Jurkat, Clone E6-1 (cell line): Measurements from ENCODE around the gene KIF6. TPM values are rescaled to one million over a fixed set of nuclear protein-coding genes. Genes with fewer than 3 reads are reported as not detected.

Source experiments
- DNase-seq: peaks from one replicate; pipeline ENCODE4 v3.0.0-alpha.2; 2011; ENCODE audit warnings: low read depth, low spot score
- H3K4me3 ChIP-seq: 2 replicates; pipeline ENCODE4 v1.5.1; 2011; ENCODE audit warnings: mild to moderate bottlenecking, low read length, control low read depth, moderate library complexity
- polyA plus RNA-seq: library from polyadenylated mRNA; unstranded; fragments of >200 nt; gene quantifications from one replicate; pipeline ENCODE4 v1.2.1, GENCODE V29; 2012; ENCODE audit warnings: missing spikeins; ENCODE audit not compliant: insufficient read length, insufficient read depth

The KIF6 gene
- 1.8 TPM for polyA plus RNA-seq

DNA sequence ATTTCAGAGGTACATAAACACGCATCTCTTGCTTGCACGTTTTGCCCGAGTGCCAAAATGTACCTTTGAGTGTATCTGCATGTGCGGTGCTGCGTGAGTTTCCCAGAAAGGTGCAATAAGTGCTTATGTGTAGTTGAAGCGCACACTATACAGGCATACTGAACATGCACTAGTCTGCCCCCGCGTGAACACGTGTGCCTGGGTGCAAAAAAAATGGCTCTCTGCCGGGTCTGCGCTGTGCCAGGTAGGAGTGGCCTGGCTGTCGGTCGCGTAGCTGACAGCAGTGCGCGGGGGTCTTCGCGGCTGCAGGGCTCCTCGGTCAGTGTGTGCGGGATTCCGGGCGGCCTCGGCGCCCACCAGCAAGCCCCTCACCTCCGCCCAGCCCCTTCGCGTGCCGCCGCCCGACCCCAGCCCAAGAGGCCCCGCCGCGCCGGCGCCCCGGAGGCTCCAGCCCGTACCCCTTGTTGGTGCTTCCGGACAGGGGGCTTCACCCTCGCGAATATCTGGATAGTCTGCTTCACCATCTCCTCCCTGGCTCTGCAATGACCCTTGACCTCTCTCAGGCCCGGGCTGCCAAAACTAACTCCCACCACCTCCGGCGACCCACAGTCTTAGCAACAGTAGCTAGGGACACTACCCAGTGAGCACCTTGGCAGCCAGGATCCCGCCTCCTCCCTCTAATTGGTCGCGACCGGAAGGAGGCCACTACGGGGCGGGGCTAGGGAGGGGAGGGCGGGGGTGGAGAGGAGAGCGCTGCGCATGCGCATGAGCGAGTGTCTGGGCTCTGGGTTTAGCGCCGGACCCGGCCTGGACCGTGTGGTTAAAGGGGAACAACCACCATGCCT is at the start of gene KIF6:
Gene KIF6, minus strand, starts transcription at position 622 of the 845 bp plus-strand sequence. Its CDS starts 98 bp downstream, at position 524.
- peak within 1 kb of the TSS; percentile 78 for H3K4me3 ChIP-seq
- DNase-seq = peak; percentile 86

DNA sequence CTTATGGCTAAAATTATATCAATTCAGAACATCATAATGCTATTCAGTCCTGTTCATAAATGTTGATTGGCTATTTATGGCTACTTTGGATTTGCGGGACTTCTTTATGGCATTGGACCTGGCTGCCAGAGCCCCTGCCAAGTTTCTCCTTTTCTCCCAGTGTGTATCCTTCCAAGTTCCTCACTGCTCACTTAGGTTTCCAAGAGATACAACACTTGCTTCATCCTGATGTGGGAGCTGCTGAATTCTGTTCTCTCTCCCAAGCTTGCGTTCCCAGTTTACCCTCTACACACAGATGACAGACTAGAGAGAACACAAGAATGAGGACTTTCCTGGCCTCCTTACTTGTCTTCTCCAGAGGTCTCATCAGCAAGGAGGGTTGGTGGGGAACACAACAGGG is 48.6 kb upstream of the KIF6 start:
- H3K4me3 ChIP-seq = no peak overlapping the region
- DNase-seq = no peak

DNA sequence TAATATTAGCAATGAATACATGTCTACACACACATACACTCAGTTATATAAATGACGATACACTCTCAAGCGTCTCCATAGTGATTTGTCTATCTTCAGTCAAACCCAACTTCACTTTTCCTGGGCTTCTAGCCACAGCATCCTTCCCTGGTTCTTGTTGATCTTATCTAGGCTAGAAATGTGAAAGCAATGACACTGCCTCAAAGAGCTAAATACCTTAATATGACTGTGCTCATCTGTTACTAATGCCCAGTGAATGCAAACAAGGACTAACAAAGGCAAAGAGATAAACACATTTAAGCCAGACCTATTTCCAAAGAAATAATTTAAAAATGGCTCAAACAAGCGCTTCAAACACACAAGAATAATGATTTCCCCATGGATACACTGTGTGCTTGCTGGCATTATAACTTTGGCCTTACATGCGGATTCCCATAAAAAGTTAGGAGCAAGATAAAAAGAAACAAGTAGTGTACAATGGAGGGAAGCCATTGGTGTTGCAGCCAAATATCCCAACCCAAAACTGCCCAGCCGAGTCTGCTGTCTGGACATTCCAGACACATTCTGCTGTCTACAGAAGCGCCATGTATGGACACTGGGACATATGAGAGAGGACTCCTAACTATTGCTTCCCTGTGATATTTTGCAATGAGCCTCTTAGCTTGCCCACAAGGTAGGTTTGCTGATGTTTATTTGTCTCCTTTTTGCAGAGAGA is 47.5 kb upstream of the KIF6 start:
- DNase-seq = no peak
- no peak overlapping the region for H3K4me3 ChIP-seq

DNA sequence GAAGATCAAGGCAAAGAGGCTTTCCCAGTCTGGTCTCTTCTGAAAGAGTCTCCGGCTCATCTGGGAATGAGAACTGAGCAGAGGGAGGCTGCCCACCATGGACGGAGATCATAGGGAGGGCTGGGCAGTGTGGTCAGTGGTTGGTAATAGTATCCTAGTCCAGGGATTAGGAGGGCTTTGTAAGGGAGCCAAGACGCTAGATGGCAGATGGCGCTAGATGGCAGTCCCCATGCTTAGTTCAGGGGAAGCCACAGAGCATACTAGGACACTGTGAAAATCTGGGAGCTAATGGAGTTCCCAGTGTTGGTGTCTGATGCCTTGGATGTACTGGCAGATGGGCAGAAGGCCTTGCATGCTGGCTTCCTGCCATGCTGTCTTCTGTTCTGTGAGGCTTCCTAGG is 45.2 kb upstream of the KIF6 start:
- no peak overlapping the region for H3K4me3 ChIP-seq
- no peak for DNase-seq

GRCh38 chr6:39769012-39769411 is 43.8 kb upstream of the KIF6 start:
- DNase-seq = no peak
- no peak overlapping the region for H3K4me3 ChIP-seq

GRCh38 chr6:39765508-39766065 is 40.4 kb upstream of the KIF6 start:
- H3K4me3 ChIP-seq = no peak overlapping the region
- DNase-seq = no peak

- no peak for DNase-seq
- no peak overlapping the region for H3K4me3 ChIP-seq
Observed at GRCh38 chr6:39760226-39760952, 35.2 kb upstream of the KIF6 start.

GRCh38 chr6:39758905-39759605 is 33.8 kb upstream of the KIF6 start:
- no peak overlapping the region for H3K4me3 ChIP-seq
- DNase-seq = peak; percentile 37

GRCh38 chr6:39756582-39756981 is 31.4 kb upstream of the KIF6 start:
- no peak overlapping the region for H3K4me3 ChIP-seq
- DNase-seq = no peak

GRCh38 chr6:39755231-39755630 is 30.0 kb upstream of the KIF6 start:
- H3K4me3 ChIP-seq = no peak overlapping the region
- DNase-seq = no peak

GRCh38 chr6:39754514-39755115 is 29.4 kb upstream of the KIF6 start:
- no peak for DNase-seq
- H3K4me3 ChIP-seq = no peak overlapping the region

DNA sequence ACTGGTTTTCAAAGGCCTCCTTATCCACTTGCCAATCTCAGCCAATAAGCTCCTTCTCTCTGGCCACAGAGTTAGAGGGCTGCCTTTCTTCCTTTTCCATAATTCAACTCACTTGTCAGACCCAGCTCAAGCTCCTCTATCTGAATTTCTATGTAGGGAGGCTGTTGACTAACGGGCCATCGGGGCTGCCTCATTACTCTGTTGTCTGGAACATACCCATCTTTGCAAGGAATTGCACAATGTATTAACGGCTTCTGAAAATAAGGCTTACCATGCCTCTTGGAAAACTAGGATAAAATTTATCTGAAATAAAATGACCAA is 28.5 kb upstream of the KIF6 start:
- no peak overlapping the region for H3K4me3 ChIP-seq
- no peak for DNase-seq

GRCh38 chr6:39752835-39753724 is 27.9 kb upstream of the KIF6 start:
- DNase-seq = peak; percentile 16
- H3K4me3 ChIP-seq = no peak overlapping the region

DNA sequence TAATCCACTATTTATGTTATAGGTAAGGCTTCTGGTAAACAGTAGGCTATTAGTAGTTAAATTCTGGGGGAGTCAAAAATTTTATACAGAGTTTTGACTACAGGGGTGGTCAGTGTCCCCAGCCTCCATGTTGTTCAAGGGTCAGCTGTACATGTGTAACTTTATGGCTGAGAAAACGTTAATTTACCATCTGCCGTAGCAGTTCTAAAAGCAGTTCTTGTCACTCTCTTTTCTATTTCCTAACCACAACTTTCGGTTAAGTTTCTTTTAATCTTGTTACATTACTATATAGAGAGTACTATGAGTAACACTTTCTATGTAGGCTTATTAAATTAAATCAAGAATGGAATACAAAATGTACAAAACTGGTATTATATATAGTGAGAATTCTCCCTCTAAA is 21.6 kb upstream of the KIF6 start:
- no peak overlapping the region for H3K4me3 ChIP-seq
- peak; percentile 36 for DNase-seq

DNA sequence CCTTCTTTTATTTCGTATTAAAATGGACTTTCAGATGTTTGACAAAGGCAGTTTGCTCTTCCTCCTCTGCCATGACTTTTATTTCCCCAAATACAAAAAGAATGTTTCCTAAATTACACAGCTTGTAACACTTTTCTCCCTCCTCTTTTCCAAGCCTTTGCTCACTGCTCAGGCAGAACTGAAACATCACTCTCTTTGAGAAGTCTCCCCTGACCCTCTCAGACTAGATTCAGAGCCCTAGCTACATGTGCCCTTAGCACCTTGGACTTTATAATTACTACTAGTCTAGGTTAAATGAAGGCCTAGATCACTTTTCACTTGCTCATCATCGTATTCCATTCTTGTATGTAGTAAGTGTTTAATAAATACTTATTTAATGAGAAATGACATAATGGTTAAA is 8.5 kb upstream of the KIF6 start:
- no peak for DNase-seq
- H3K4me3 ChIP-seq = no peak overlapping the region

GRCh38 chr6:39731565-39731964 is 6.4 kb upstream of the KIF6 start:
- no peak for DNase-seq
- H3K4me3 ChIP-seq = no peak overlapping the region

GRCh38 chr6:39729945-39730344 is 4.7 kb upstream of the KIF6 start:
- no peak for DNase-seq
- H3K4me3 ChIP-seq = no peak overlapping the region

DNA sequence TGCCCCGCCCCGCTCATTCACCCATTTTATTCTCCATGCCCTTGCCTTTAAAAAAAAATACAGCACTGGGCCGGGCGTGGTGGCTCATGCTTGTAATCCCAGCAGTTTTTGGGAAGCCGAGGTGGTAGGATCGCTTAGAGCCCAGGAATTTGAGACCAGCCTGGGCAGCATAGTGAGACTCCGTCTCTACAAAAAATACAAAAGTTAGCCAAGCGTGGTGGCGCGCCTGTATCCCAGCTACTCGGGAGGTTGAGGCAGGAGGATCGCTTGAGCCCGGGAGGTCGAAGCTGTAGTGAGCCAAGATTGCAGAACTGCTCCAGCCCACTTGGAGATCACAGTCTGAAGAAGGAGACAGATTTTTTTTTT is 407 bp upstream of the KIF6 start:
- peak overlapping the region; percentile 78 for H3K4me3 ChIP-seq
- DNase-seq = no peak
